HG03108 (cell line): ENCODE results near the gene DTX1.

ENCODE experiments used
- ATAC-seq: cut with Tn5 transposase; IDR thresholded peaks from one replicate; pipeline ENCODE4 v1.9.1; 2021; ENCODE audit warnings: moderate library complexity; ENCODE audit not compliant: unreplicated experiment

DTX1 gene

GRCh38 chr12:113054948-113055486 lies 1.5 kb upstream of the DTX1 start:
- no peak for ATAC-seq

GRCh38 chr12:113055594-113056380 lies 743 bp upstream of the DTX1 start:
- ATAC-seq = no peak

GRCh38 chr12:113056381-113056630 lies 224 bp upstream of the DTX1 start:
- ATAC-seq = no peak

GRCh38 chr12:113057565-113058485 lies 1.3 kb downstream of the DTX1 start:
- ATAC-seq = no peak

- ATAC-seq = no peak
These were observed 2.0 kb downstream of the DTX1 start for GRCh38 chr12:113058553-113058952.

GRCh38 chr12:113059071-113059595 lies 2.6 kb downstream of the DTX1 start:
- ATAC-seq = no peak

- no peak for ATAC-seq
These were observed 3.9 kb downstream of the DTX1 start for GRCh38 chr12:113060336-113060960.

- ATAC-seq = no peak
These were observed 4.6 kb downstream of the DTX1 start for GRCh38 chr12:113061061-113061694.

- no peak for ATAC-seq
These were observed 6.2 kb downstream of the DTX1 start for GRCh38 chr12:113062502-113063395.

- no peak for ATAC-seq
These were observed 7.1 kb downstream of the DTX1 start for GRCh38 chr12:113063396-113064350.

- no peak for ATAC-seq
These were observed 8.0 kb downstream of the DTX1 start for GRCh38 chr12:113064395-113065125.

GRCh38 chr12:113065126-113066007 lies 8.8 kb downstream of the DTX1 start:
- no peak for ATAC-seq

GRCh38 chr12:113066813-113067400 lies 10.4 kb downstream of the DTX1 start:
- no peak for ATAC-seq

GRCh38 chr12:113067987-113068935 lies 11.7 kb downstream of the DTX1 start:
- no peak for ATAC-seq

- no peak for ATAC-seq
These were observed 12.6 kb downstream of the DTX1 start for GRCh38 chr12:113069149-113069548.

- ATAC-seq = no peak
These were observed 13.2 kb downstream of the DTX1 start for GRCh38 chr12:113069751-113070116.
